NCI-H1436 (cell line): ENCODE measurements around the gene CLDN6.
A peak's percentile ranks its signal among the peaks of the same experiment; 100 is the strongest.
"Not testable (repeated sequence)": the region's sequence is repeated elsewhere in the genome, so short reads cannot be mapped to it uniquely, and the experiment has no call there.

Source experiments
- DNase-seq: peaks from one replicate; lab custom pipeline; 2025; lab: John Stamatoyannopoulos, UW

CLDN6 gene

GRCh38 chr16:3017794-3018506, at the start of gene CLDN6:
Gene CLDN6, minus strand, starts transcription at chr16:3018183. Its CDS starts 2,162 bp downstream, at chr16:3016021.
- no peak for DNase-seq

GRCh38 chr16:3066440-3066748, 48.4 kb upstream of the CLDN6 start:
- DNase-seq = no peak

- no peak for DNase-seq
Measured at GRCh38 chr16:3065742-3066439, 47.9 kb upstream of the CLDN6 start.

GRCh38 chr16:3065069-3065741, 47.2 kb upstream of the CLDN6 start, which contains the start of gene IL32:
Gene IL32, plus strand, starts transcription at chr16:3065640. Its CDS starts 172 bp downstream, at chr16:3065812.
- DNase-seq = no peak

- no peak for DNase-seq
Measured at GRCh38 chr16:3063625-3064386, 45.8 kb upstream of the CLDN6 start.

GRCh38 chr16:3062553-3062952, 44.6 kb upstream of the CLDN6 start:
- no peak for DNase-seq

GRCh38 chr16:3060339-3061127, 42.5 kb upstream of the CLDN6 start:
- no peak for DNase-seq

GRCh38 chr16:3059723-3060242, 41.8 kb upstream of the CLDN6 start:
- no peak for DNase-seq

- peak; percentile 82 for DNase-seq
Measured at GRCh38 chr16:3059041-3059722, 41.2 kb upstream of the CLDN6 start.

- peak; percentile 48 for DNase-seq
Measured at GRCh38 chr16:3058139-3059030, 40.4 kb upstream of the CLDN6 start.

- no peak for DNase-seq
Measured at GRCh38 chr16:3057181-3058138, 39.5 kb upstream of the CLDN6 start.

- DNase-seq = no peak
Measured at GRCh38 chr16:3056336-3057180, 38.6 kb upstream of the CLDN6 start.

- not testable (repeated sequence) for DNase-seq
Measured at GRCh38 chr16:3055734-3056115, 37.7 kb upstream of the CLDN6 start.

GRCh38 chr16:3054965-3055733, 37.2 kb upstream of the CLDN6 start:
- DNase-seq = no peak

- not testable (repeated sequence) for DNase-seq
Measured at GRCh38 chr16:3053330-3053710, 35.3 kb upstream of the CLDN6 start.

- DNase-seq = not testable (repeated sequence)
Measured at GRCh38 chr16:3052571-3053329, 34.8 kb upstream of the CLDN6 start.
